Pancreas (tissue), 10 donors: ENCODE results near the gene SPINT2. TPM values are rescaled to one million over a fixed set of nuclear protein-coding genes. Genes with fewer than 3 reads are reported as not detected.

Experiments
- ATAC-seq, 4 donors: fragments of 200-7000 bp; cut with Tn5 transposase; one replicate each; pipeline versions ENCODE4 v1.8.0 to v1.9.1; 2020; ENCODE audit warnings: mild to moderate bottlenecking in 4 of 4, moderate library complexity in 4 of 4
- DNase-seq, 6 donors: peaks; one replicate each; pipeline ENCODE4 v3.0.0-alpha.2; 2020
- FAIRE-seq: peaks from 2 replicates; lab custom pipeline; 2012; peaks lifted over from hg19 to GRCh38; lab: Jason Lieb, UNC
- H3K27ac ChIP-seq, 4 donors: fragments of 200-600 bp; sonication (generic); 1 replicate in 3 of 4; 2 replicates in 1 of 4; pipeline versions ENCODE4 v1.5.0 to v1.8.0; 2020
- H3K27me3 ChIP-seq, 4 donors: fragments of 200-600 bp; one replicate each; pipeline ENCODE4 v1.8.0; 2021
- H3K36me3 ChIP-seq, 3 donors: fragments of 200-600 bp; sonication (generic) in 1 of 3; one replicate each; pipeline versions ENCODE4 v1.5.0 to v1.8.0; 2020 to 2021
- H3K4me1 ChIP-seq, 3 donors: fragments of 200-600 bp; one replicate each; pipeline ENCODE4 v1.8.0; 2021
- H3K4me3 ChIP-seq, 4 donors: fragments of 200-600 bp; sonication (generic) in 2 of 4; one replicate each; pipeline versions ENCODE4 v1.5.0 to v1.8.0; 2020 to 2021
- H3K9me3 ChIP-seq, 4 donors: fragments of 200-600 bp; one replicate each; pipeline ENCODE4 v1.8.0; 2021
- CTCF ChIP-seq, 4 donors: fragments of 200-600 bp; sonication (generic) in 3 of 4; IDR thresholded peaks; one replicate each; pipeline versions ENCODE4 v1.5.0 to v1.8.0; 2021; ENCODE audit warnings: antibody characterized with exemption in 4 of 4
- WGBS, 2 donors: extraction: QIAGEN DNeasy Blood & Tissue Kit; methylation state at CpG; one replicate each; pipeline ENCODE4 v1.1.7; 2013; 5-methylcytosine and 5-hydroxymethylcytosine counted together
- intact Hi-C, 3 donors: fragments of 100-400 bp; cut with DNase I; formaldehyde crosslinking; loops; one replicate each; pipeline versions ENCODE4 v1.11.1 to v1.14.2; 2022
- polyA plus RNA-seq, 2 donors: library from polyadenylated mRNA; stranded (reverse); fragments of 200-250 nt; gene quantifications; one replicate each; pipeline ENCODE4 v1.2.3, GENCODE V29; 2013
- total RNA-seq, 6 donors: library from RNA; stranded (reverse); fragmentation: NEBNext Ultra II Directional in 4 of 6; extraction: Animal tissue kit (Norgen Biotek cat#: 25700) in 4 of 6; gene quantifications; one replicate each; pipeline versions ENCODE4 v1.2.1 to v1.2.4, GENCODE V29; 2021 to 2023
- donor health status: healthy with polysubstance abuse.
- donor health status: DM: no; HTN: no; CAD: no; lungs with moderate emphysema.
- donor health status: DM: no; HTN: no; CAD: no.
- donor health status: control.
- donor health status: control.
- donor health status: Bipolar disorder and iron deficiency.
- donor health status: DM: yes; HTN: yes; CAD: no.
- donor health status: DM: no; HTN: no; CAD: no.
- donor health status: DM: no; HTN: no; CAD: no.
- donor health status: DM: yes; HTN: yes; CAD: no.

SPINT2 gene
- total and polyA plus RNA-seq, 8 donors = 121 to 337 (median 171) TPM

- Histone ChIP-seq H3K27me3 (no peaks in the 10 kb centered on the region), H3K9me3 (no peaks in the 10 kb centered on the region), H3K36me3 (no peaks in the 10 kb centered on the region), H3K4me1 (peaks cover 16 to 21% (median 20%) of the 10 kb centered on the region in 3 donors), H3K4me3 (peak overlapping the region in 3 of 4 donors; percentile 65 to 89 (median 79)), H3K27ac (peak overlapping the region; percentile 90 to 99 (median 95))
- no peak for FAIRE-seq
- TF ChIP-seq CTCF (IDR thresholded peaks at IDR 0.05) = no peak
- WGBS, 2 donors = 21 to 23% methylated on average over 12 of the region's 12 CpGs
- intact Hi-C loops = no loop called here
- no peak for DNase-seq
- ATAC-seq = peak in 1 of 4 donors; percentile 1
These were observed 1.6 kb downstream of the SPINT2 start for GRCh38 chr19:38265921-38266429.

- no peak for FAIRE-seq
- Histone ChIP-seq H3K27me3 (no peaks in the 10 kb centered on the region), H3K27ac (peak overlapping the region; percentile 36 to 99 (median 75)), H3K36me3 (no peaks in the 10 kb centered on the region), H3K4me1 (peaks cover 16 to 25% (median 20%) of the 10 kb centered on the region in 3 donors), H3K4me3 (peak overlapping the region in 2 of 4 donors; percentile 65 to 89), H3K9me3 (no peaks in the 10 kb centered on the region)
- peak in 1 of 4 donors; percentile 6 for ATAC-seq
- DNase-seq = no peak
- 15 to 16% methylated on average over 12 of the region's 12 CpGs for WGBS, 2 donors
- TF ChIP-seq CTCF (IDR thresholded peaks at IDR 0.05) = no peak
- intact Hi-C loops = no loop called here
These were observed 2.7 kb downstream of the SPINT2 start for GRCh38 chr19:38266981-38267597.

GRCh38 chr19:38267761-38268483 lies 3.5 kb downstream of the SPINT2 start:
- DNase-seq (peak in 4 of 6 donors; percentile 77 to 86 (median 82)), ATAC-seq (peak; percentile 7 to 46 (median 26)), FAIRE-seq (no peak)
- H3K4me1 ChIP-seq = peaks cover 18 to 30% (median 21%) of the 10 kb centered on the region in 3 donors
- peak overlapping the region; percentile 36 to 99 (median 75) for H3K27ac ChIP-seq
- H3K36me3 ChIP-seq = no peaks in the 10 kb centered on the region
- peak overlapping the region in 3 of 4 donors; percentile 5 to 89 (median 65) for H3K4me3 ChIP-seq
- 11 to 16% methylated on average over 12 of the region's 12 CpGs for WGBS, 2 donors
- no peaks in the 10 kb centered on the region for H3K27me3 ChIP-seq
- H3K9me3 ChIP-seq = no peaks in the 10 kb centered on the region
- TF ChIP-seq CTCF (IDR thresholded peaks at IDR 0.05) = no peak
- intact Hi-C loops = no loop called here

- Histone ChIP-seq H3K9me3 (no peaks in the 10 kb centered on the region), H3K4me1 (peaks cover 22 to 36% (median 27%) of the 10 kb centered on the region in 3 donors), H3K27me3 (no peaks in the 10 kb centered on the region), H3K4me3 (peak overlapping the region in 2 of 4 donors; percentile 5 to 89), H3K27ac (peak overlapping the region; percentile 26 to 99 (median 75)), H3K36me3 (no peaks in the 10 kb centered on the region)
- TF ChIP-seq CTCF (IDR thresholded peaks at IDR 0.05) = no peak
- WGBS, 2 donors = 25 to 41% methylated on average over 8 of the region's 8 CpGs
- FAIRE-seq (no peak), DNase-seq (no peak), ATAC-seq (no peak)
- intact Hi-C loops = no loop called here
These were observed 4.2 kb downstream of the SPINT2 start for GRCh38 chr19:38268539-38268938.
